ENCODE data around the gene SYT6.
A peak's percentile ranks its signal among the peaks of the same experiment; 100 is the strongest.

SYT6 gene

DNA sequence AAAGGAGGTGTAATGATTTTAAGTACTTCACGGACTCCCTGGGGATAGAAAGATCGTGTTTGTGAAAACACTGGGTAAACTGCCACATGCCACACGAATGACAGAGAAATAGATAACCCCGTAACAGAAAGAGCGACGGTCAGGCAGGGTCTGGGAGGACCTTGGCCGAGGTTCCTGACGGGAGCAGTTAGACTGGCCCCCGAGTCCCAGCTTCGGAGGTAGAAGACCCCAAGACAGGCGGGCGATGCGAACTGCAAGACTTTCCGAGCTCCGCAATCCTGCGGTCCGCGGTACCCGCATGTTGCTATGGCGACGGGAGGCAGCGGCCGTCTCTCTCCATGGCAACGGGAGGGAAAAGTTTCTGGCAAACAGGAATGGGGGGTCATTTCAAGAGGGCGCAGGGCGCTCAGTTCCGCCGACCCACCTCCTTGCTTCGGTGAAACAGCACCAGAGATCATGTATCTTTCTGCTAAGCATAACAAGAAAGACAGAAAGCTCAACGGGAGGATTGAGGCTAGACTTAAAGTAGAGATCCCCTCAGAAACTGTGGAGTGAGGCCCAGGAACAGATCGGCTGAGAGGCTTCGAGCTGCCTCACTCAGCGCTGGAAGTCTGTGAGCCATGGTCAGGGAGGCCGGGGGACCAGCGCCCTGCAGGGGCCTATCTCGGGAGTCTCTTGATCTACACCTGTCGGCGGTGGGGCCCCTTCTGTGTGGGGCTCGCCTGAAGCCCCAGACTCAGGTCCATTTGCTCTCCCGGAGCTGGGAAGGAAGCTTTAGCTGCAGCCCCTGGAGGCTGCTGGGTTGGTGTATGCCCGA is 685 bp upstream of the SYT6 start:
- DNase-seq = peak; percentile 9

DNA sequence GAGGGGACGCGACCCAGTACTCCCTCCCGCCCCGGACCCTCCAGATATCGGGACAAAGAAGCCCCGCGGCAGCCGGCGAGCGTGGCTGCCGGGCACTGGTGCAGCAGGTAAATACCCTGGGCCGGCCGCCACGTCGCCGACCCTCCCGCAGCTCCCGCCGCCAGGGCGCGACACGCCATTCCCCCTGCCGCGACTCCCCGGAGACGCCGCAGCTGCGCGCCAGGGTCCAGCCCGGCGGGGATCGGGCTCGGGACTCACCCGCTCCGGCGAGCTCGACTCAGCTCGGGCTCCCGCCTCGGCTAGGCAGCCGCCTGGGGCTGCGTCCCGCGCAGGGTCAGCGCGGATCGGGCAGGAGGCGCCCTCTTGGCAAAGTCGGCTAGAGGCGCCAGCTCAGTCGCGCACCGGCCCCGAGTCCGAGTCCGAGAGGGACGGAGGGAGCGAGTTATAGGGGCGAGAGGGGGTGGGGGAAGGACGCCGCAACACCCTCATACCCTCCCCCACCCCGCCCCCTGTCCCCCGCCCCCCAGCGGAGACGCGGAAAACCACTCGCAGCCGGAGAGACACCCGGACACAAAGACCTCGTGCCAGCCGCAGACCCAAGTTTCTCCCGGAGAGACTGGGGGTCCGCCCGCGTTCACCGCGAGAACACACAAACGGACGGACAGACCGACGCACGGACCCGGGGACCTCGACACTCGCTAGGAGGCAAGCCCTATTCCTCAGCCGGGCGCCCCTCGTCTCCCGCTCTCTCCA is 985 bp downstream of the SYT6 start:
- DNase-seq = peak; percentile 18

DNA sequence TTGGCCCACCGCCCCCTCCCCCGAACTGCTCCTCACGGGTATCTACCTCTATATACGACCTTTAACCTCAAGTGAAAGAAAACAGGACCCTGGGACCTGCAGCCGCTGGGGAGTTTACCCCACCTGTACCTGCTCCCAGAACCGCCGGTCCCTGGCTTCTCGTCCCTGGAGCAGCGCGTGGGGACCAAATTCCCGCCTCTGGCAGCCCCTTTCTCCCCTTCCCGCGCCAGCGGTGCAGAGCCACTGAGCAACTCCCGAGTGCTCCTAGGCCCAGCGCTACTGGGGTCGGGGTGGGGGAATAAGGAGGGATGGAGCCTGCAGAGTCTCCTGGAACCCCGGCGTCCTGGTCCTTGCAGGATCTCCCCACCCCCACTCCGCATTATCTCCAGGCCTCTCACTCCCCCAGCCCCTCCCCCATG is 1.6 kb downstream of the SYT6 start:
- DNase-seq = no peak

DNA sequence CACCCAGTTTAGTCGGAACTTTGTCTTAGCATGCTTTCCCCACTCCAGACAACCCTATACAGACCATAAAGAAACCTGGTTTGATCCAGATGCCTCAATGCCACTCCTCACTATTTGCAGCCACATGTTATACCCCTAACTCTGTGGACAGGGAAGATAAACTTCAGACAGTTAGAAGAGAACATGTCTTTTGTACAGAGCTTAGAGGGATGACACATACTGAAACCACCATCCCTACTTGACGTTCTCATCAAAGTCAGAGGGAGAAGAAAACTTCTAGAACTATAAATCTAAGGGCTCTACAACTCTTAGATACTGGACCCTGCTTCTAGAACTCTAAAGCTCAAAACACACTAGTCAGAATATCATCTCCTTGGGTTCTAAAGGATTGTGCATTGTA is 3.7 kb downstream of the SYT6 start:
- no peak for DNase-seq

DNA sequence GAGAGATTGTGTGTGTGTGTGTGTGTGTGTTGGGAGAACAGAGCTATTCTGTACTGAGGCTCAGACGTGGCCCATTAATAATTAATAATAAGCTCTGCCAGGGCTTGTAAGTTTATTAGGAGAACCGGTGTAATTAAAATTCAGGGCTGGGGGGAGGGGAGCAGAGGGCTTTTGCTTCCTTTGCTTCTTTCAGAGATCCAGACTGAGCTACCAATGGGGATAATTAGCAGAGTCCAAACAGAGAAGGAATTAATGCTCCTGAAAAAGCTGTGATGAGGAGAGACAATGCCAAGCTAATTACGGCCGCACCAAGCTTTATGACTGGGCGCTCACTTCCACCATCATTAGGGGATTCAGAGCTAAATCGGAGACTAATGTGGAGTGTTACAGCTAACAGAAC is 4.5 kb downstream of the SYT6 start:
- no peak for DNase-seq

DNA sequence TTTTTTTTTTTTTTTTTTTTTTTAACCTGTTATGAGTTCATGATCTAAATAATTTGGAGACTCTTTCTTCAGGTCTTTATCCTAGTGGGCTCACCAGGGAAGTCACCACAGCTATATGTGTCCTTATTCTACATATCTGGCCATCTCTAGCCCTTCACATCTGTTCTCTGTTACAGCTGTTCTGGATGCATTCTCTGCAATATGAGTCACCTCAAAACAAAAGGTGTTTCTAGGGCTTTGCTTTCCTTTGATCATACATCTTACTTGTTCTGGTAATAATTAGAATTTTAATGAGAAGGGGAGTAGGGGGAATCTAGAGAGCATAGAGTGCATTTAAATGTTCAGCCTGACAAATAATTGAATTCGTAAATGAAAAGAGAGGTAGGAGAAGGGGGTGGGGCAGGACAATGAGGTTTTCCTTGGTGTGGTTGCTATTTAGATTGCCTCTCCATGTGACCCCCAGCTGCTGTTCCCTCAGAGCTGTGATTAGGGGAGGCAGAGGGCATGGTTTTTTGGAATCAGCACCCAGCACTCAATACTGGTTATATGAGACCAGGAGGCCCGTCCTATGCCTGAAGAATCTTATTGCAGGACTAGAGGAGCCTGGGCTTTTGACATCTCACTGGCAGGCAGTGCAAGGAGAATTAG is 8.0 kb downstream of the SYT6 start:
- DNase-seq = no peak

DNA sequence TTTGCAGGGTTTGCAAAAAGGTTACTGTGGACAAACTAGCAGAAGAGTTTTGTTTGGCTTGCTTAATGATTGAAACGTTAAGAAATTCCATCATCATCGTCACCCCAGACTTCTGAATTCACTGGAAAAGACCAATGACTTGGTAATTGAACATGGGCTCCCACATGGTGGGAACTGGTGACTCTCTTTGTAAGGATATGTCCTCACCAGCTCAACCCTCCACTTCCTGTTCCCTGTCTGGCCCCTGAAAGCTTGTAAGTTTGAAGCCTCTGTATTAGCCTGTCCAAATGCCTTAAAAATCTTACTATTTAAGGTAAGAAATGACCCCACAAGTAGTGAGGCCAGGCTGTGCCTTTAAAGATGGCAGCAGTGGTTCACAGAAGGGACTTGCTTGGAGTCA is 9.7 kb downstream of the SYT6 start:
- DNase-seq = no peak

DNA sequence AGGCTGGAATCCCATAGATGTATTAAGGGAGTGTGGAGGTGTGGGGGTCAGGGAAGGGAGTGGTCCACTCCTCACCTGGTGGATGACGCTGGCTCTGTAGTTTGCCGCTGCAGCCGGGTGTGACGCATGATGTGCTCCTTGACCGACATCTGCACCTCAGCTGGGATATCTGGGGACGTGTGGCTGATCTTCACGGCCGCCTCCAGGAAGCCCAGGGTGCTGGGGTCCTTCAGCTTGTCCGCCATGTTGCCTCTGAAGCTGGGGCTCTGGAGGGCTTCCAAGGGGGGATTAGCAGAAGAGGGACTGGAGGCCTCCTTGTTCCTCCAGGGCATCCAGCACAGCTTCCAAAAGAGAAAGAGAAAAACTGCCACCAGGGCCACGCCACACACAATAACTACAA is 14.1 kb downstream of the SYT6 start:
- no peak for DNase-seq

DNA sequence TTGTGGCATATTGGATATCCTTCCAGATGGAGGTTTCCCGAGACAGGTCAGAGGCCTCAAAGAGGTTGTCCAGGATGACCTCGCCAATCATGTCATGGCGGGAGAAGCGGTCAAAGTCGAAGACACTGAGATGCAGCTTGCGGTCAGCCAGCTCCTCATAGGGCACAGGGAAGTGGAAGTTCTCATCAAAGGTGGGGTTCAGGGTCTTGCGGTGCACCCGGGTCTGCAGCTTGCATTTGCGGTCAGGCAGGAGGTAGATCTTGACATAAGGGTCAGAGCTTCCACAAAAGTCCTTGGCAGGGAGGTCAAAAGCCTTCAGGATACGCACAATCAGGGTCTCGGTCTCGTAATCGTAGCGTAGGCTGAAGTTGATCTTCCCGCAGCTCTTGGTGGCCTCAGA is 16.2 kb downstream of the SYT6 start:
- no peak for DNase-seq

DNA sequence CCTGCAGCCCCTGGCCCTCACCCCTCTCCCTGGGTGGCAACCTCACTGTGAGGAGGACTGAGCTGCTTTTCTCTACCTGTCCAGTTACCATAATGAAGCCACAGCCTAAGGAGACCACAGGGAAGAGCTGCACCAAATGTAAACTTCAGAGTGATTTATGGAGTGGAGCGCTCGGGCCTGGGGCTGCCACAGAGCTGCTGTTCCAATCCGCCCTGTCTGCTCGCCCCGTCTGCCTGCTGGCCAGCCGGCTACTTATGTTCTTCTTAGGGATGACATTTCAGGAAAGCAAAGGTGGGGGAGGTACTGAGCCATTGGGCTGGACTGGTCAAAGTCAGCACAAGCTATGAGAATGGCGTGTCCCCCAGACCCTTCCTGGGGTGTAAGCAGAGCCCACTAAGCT is 17.9 kb downstream of the SYT6 start:
- no peak for DNase-seq

DNA sequence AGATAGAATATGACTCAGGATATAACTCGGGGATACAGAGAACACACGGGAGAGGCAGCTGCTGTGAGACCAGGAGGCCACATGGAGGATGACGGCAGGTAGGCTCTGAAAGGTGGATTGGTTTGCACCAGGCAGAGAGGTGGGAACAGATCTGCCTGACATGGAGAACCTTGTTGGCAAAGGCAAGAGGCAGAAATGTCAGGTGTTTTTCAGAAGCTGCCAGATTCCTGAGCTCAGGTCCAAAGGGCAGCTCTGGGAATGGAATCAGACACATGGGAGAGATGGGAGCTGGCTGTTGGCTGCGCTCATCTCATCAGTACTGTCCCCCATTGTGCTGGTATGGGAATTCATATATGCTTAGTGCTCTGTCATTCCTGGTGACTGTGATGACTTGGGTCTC is 19.2 kb downstream of the SYT6 start:
- DNase-seq = no peak

DNA sequence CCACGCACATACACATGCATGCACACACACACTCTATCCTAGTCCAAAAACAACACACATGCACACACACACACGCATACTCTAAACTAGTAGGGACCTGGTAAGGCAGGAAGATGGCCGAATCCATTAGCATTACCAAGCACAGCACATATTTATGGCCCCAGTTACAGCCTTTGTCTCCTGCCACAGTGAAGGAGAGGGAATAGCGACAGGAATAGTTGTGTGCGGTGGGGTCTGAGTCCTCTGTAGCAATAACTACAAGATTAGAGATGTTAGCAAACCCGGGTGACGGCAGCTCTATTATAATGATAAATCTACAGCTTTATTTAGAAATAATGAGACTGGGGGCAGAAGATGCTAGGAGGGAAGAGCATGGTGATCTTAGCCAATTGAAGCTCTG is 20.5 kb downstream of the SYT6 start:
- no peak for DNase-seq

DNA sequence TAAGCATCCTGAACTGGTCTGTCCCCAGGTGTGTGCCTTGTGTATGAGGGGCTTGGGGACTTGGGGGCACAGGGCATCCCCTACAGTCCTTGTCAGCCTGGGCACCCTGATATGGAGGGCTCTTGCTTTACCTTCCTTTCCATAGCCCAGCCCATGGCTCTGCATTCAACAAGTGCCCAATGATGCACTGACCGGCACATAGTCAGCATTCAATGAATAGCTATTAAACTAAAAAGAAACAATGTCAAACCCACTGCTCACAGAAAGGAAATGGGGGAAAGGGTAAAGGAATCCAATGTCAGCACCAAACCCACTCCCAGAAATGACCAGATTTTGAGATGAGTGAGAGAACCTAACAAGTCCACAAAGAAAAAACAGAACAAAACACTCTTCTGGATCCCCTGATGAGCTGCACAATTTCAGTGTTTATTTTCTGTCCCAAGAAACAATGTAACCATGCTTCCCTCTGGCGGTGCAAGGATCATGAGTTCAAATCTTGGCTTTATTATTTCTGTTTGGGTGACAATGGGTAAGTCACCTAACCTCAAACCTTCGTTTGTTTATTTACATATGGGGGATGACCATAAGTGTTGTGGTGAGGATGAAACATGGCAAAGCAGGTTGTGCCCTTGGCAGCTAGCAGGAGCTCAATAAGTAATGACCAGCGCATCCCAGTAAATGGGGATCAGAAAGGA is 22.0 kb downstream of the SYT6 start:
- DNase-seq = no peak

DNA sequence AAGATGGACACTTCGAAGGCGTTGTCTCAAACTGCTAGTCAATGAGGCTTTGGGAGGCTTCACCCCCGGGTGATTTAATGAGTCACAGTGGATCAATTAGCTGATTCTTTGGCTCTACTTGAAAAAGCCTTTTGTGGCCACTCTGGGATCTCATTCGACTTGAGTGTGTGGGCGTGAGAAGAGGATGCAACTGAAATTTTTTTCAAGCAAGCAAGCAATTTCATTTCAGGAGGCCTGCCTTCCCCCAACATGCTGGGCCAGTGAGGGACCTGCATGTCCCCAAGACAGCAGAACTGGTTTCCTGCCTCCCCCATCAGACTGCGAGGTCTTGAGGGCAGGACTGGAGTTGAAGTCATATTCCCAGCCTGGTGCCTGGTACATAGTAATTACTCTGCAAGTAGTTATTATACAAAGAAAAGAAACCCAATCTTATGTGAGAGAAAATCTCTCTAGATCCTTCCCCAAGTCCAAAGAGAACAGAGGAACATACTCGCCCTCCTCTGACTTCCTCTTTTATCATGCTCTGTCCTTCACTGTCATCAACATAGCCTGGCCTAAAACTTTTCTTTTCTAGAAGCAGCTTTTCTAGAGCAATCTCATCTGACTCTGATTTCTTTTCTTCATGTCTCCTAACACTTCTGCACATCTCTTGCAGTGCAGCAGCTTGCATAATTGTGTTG is 22.7 kb downstream of the SYT6 start:
- no peak for DNase-seq

DNA sequence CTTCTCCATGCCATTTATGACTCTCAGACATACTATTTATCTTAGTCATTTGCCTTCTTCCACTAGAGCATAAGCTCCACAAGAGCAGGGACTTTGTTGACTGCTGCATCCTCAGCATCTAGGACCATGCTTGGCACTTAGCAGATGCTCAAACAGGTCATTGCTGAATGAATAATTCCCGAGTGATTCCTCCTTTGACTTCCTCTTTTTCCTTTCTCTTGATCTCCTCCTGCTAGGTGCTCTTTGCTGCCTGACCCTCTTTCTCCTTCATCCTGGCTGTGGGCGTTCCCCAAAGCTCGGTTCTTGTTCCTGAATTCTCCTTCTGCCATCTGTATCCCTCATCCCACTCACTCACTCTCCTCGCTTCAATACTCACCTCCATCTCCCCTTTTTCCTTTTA is 23.5 kb downstream of the SYT6 start:
- DNase-seq = no peak

DNA sequence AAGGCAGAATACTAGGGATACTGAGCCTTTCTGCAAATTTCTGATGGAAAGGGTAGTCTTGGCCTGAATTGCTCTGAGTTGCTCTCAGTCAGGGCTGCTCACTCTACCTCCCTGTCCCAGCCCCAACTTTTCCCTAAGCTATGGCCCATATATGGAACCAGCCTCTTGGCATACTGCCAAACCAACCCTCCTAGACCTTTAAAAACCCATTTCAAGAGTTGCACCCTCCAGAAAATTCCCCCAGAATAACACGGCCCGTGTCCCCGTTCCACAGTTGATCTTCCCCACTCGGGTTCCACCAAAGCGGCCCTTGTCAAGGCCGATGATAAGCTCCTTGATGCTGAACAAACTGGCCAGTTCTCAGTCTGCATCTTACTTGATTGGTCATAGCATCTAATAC is 25.4 kb downstream of the SYT6 start:
- DNase-seq = no peak

DNA sequence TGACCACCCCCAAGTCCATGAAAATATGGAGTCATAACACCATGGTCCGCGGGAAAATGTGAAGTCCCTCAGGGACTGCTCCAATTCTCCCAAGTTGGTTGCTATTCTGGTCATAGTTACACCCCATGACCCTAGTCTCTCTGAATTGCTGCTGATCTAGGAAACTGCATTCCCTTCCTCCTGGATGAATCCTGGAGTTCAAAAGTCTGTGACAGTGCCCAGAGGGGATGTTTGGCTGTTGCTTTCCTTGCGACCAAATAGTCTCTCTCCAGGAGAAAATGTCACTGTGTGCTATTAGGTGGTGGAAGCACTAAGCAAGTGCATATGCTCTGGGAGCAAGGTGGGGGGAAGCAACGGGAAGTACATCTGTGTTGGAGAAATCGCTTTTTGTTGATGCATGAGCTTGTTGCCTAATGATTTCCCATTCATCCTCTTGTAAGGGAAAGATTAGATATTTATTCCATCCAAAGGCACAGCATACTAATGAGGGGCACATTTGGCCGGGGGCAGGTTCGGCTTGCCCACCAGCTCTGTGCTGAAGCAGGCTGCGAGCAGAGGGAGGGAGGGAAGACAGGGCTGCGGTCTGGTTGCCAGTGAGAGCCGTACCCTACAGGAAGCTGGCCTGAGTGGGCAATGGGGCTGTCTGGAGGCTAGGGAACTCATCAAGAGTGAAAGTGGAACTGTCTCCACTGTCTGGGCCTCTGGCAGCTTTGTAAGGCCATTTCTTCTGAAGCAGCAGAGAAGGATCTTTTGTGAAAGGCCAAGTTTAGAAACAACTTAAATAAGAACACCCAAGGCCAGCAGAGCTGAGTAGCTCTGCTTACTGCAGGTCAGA is 27.2 kb downstream of the SYT6 start:
- DNase-seq = no peak

DNA sequence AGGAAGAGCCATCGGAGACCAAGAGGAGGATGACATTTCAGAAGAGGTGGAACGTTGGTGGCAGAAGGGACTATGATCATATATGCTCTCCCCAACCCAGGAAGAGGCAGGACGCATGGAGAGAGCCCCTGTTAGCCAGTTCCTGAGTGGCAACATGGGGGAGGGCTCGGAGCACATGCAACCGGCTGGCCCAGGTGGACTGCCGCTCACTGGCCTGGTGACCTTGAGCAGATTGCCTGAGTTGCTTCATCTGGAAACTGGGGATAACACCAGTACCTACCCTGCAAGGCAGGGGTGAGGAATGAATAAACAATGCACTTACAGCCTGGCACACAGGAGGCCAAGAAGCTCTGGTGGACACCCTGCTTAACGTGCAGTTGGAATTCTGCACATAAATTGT is 29.0 kb downstream of the SYT6 start:
- DNase-seq = no peak

DNA sequence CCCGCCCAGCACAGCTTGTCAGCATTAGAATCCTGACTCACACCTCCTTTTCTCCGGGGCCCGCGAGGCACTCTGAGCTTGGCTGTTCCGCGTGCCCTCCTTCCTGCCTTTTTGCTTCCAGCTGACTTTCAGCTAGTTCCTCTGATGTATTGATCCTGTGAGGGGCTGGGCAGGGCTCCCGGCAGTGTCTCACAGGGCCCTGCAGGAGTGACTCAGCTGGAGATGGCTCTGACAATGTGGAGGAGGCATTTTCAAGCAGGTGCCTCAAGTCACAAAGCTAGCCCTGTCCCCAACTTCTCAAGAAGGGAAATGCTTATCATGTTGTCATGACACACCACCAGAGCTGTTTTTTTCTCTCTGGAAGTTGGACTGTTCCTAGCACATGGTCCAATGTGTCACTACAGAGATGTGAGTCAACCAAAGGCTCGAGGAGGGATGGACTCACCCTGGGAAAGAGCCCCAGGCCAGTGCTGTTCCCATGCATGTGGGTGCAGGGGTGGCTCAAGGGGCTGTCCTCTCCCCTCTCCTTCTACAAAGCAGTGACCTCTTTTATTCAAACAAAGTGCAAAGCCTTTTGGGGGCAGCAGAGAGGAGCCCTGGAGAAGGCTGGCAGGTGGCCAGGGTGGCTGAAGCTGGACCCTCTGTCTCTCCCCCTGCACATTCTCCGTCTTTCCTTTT is 30.6 kb downstream of the SYT6 start:
- no peak for DNase-seq

DNA sequence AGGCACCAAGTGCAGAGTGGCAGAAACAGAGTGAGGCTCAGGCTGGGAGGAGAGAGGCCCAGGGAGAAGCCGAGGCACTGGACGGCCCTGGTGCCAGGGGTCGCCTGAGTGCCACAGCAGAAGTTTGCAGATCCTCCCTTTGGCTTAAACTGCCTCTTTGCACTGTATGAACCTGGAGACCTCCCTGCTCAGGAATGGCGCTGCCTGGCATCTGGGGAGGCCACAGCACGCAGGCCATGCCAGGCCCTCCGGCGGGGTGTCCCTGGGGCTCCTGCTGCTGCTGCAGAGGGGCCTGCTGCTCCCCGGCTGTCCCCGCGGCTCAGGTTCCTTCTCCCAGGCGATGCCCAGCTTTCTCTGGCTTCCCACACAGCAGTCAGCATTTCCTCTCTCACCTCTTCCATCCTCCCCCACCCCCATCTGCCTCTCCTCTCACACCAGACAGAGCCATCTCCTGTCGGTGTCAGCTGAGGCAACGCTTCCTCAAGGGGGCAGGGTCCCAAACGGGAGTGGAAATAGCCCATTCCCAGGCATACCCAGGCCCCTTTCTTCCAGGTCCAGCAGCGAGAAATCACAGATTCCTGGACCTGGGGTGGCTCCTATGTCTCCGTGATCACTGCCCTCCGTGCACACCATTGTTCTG is 35.2 kb downstream of the SYT6 start:
- no peak for DNase-seq

DNA sequence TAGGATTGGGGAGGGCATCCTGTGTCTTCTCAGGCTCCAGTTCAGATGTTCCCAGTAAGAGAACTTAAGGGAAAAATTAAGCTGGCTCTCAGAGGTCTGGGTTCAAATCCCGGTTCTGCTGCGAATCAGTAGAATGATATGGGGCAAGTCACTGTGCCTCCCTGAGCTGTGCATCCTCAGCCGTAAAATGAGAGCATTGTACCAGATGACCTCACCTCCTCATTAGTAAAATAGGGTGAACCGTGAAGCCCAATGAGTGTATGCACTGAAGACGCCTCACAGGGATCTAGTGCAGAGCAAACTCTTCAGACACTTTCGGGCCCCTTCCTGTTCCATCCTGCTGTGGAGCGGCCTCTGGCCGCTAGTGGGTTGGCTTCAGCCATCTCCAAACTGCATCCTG is 36.0 kb downstream of the SYT6 start:
- no peak for DNase-seq
